ENCODE data around the gene ADCY3.

DNA sequence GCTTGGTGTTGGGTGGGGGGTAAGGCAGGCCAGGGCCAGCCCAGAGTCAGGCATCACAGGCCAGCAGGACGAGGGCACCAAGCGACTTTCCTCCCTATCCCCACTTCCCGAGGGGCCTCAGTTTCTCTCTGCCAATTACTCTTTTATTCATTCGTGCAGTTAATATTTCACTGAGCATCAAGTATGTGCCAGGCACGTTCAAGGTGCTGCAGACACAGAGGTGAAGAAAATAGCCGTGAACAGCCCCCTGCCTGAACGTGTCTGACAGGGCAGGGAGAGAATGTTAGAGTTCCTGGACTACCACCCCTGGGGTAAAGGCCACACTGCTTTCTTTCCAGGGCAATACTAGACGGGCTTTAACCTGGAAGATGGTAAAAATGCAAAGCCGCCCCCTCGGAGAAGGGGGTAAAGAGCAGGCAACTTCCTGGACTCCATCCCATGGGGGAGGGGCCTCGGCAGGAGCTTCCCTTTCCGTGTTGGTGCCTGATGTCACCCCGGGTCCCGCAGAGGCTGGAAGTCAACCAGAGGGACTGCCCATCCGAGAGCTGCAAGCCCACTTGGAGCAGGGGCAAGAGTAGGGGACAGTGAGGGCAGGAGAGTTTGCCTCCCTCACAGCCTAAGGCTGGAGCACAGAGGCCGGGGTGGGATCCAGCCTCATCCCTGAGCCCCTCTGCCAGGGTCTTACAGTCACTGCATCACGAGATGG is 79.7 kb downstream of the ADCY3 start:
- TF ChIP-seq, protein P1, sequence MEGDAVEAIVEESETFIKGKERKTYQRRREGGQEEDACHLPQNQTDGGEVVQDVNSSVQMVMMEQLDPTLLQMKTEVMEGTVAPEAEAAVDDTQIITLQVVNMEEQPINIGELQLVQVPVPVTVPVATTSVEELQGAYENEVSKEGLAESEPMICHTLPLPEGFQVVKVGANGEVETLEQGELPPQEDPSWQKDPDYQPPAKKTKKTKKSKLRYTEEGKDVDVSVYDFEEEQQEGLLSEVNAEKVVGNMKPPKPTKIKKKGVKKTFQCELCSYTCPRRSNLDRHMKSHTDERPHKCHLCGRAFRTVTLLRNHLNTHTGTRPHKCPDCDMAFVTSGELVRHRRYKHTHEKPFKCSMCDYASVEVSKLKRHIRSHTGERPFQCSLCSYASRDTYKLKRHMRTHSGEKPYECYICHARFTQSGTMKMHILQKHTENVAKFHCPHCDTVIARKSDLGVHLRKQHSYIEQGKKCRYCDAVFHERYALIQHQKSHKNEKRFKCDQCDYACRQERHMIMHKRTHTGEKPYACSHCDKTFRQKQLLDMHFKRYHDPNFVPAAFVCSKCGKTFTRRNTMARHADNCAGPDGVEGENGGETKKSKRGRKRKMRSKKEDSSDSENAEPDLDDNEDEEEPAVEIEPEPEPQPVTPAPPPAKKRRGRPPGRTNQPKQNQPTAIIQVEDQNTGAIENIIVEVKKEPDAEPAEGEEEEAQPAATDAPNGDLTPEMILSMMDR (optimal IDR thresholded peaks at IDR 0.05 in 1 of 3, IDR thresholded peaks at IDR 0.05 in 1 of 3, conservative IDR thresholded peaks at IDR 0.05 in 1 of 3; ENCODE audit: extremely low read depth in 1 of 3, insufficient read depth in 2 of 3, low read length in 3 of 3): no peak
- TF ChIP-seq EZH2 (IDR thresholded peaks at IDR 0.05; ENCODE audit: low read length): no peak

Measured in keratinocyte (primary cell).